ENCODE data around the gene PHF20.

DNA sequence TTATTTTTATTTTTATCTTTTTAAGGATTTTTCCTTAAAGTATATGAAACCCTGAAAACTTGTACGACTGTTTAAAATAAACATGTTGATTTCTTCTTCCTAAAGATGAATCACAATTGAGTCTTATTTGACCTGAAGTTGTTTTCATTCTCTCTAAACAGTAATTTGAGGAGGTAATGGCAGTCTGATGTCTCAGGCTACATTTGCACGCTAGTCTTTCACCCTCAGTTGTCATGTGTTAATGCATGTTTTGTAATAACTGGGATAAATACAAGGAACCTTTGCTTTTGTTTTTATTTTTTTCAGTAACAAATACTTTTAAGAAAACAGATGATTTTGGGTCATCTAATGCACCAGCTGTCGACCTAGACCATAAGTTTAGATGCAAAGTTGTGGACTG is 127.2 kb downstream of the PHF20 start:
- TF ChIP-seq POLR2AphosphoS5 (IDR thresholded peaks at IDR 0.05; ENCODE audit: low read depth, low read length) (no peak), NBN (conservative IDR thresholded peaks at IDR 0.05) (no peak), RFXANK (CRISPR knock-in tag; IDR thresholded peaks at IDR 0.05) (no peak), SP2 (CRISPR knock-in tag; IDR thresholded peaks at IDR 0.05) (no peak), ZBTB7A (CRISPR knock-in tag; IDR thresholded peaks at IDR 0.05) (no peak), MAX (IDR thresholded peaks at IDR 0.05) (no peak), CREM (IDR thresholded peaks at IDR 0.05) (no peak), CREM (CRISPR knock-in tag; IDR thresholded peaks at IDR 0.05) (no peak), SIN3A (IDR thresholded peaks at IDR 0.05; ENCODE audit: borderline replicate concordance, low read depth, low read length) (no peak)
- TF ChIP-seq, protein P1, sequence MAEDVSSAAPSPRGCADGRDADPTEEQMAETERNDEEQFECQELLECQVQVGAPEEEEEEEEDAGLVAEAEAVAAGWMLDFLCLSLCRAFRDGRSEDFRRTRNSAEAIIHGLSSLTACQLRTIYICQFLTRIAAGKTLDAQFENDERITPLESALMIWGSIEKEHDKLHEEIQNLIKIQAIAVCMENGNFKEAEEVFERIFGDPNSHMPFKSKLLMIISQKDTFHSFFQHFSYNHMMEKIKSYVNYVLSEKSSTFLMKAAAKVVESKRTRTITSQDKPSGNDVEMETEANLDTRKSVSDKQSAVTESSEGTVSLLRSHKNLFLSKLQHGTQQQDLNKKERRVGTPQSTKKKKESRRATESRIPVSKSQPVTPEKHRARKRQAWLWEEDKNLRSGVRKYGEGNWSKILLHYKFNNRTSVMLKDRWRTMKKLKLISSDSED (CRISPR knock-in tag; IDR thresholded peaks at IDR 0.05) = no peak
